Kidney (tissue), 14 donors: Measurements from ENCODE around the gene MRPL22. TPM values are rescaled to one million over a fixed set of nuclear protein-coding genes. Genes with fewer than 3 reads are reported as not detected.
"Not testable (repeated sequence)": the region's sequence is repeated elsewhere in the genome, so short reads cannot be mapped to it uniquely, and the experiment has no call there.

Experiments
- DNase-seq, 5 donors: peaks; one replicate each; pipeline ENCODE4 v3.0.0-alpha.2; 2013 to 2020
- FAIRE-seq: peaks from 2 replicates; lab custom pipeline; 2012; peaks lifted over from hg19 to GRCh38; lab: Jason Lieb, UNC
- H3K27ac ChIP-seq, 2 donors: one replicate each; pipeline ENCODE4 v1.7.0; 2013; ENCODE audit warnings: low read depth in 2 of 2, low read length in 2 of 2, inconsistent platforms in 1 of 2
- H3K27me3 ChIP-seq: one replicate; pipeline ENCODE4 v1.7.1; 2013; ENCODE audit warnings: low read length, inconsistent platforms; ENCODE audit not compliant: control insufficient read depth, insufficient read depth
- H3K36me3 ChIP-seq, 3 donors: one replicate each; pipeline versions ENCODE4 v1.7.0 to v1.7.1; 2013; ENCODE audit warnings: low read length in 3 of 3, control low read depth in 1 of 3, inconsistent platforms in 1 of 3; ENCODE audit not compliant: insufficient read depth in 3 of 3, control insufficient read depth in 2 of 3
- H3K4me1 ChIP-seq, 3 donors: one replicate each; pipeline versions ENCODE4 v1.7.0 to v1.7.1; 2013; ENCODE audit warnings: low read length in 3 of 3, inconsistent platforms in 1 of 3, low read depth in 1 of 3; ENCODE audit not compliant: control insufficient read depth in 2 of 3, insufficient read depth in 2 of 3
- H3K4me3 ChIP-seq, 3 donors: one replicate each; pipeline versions ENCODE4 v1.7.0 to v1.8.1; 2013; ENCODE audit warnings: low read length in 3 of 3, control low read depth in 1 of 3, inconsistent platforms in 1 of 3
- H3K9ac ChIP-seq, 3 donors: one replicate each; pipeline versions ENCODE4 v1.7.0 to v1.7.1; 2013; ENCODE audit warnings: low read length in 3 of 3, control low read depth in 1 of 3, inconsistent platforms in 1 of 3
- H3K9me3 ChIP-seq, 3 donors: one replicate each; pipeline versions ENCODE4 v1.7.0 to v1.7.1; 2013; ENCODE audit warnings: low read length in 3 of 3, control low read depth in 1 of 3, inconsistent platforms in 1 of 3; ENCODE audit not compliant: control insufficient read depth in 2 of 3, insufficient read depth in 1 of 3
- intact Hi-C: fragments of 100-400 bp; cut with DNase I; formaldehyde crosslinking; loops from one replicate; pipeline ENCODE4 v1.11.1; 2022
- polyA plus RNA-seq: library from polyadenylated mRNA; stranded (reverse); fragments of 350-450 nt; fragmentation: Illumina TruSeq; extraction: RNeasy Lipid Tissue Mini Kit (QIAGEN cat#74804); gene quantifications from one replicate; pipeline ENCODE4 v1.2.3, GENCODE V29; 2014; ENCODE audit warnings: low read depth, low replicate concordance; ENCODE audit not compliant: insufficient read depth
- total RNA-seq: library from RNA; stranded (reverse); fragmentation: NEBNext Ultra II Directional; extraction: Animal tissue kit (Norgen Biotek cat#: 25700); gene quantifications from one replicate; pipeline ENCODE4 v1.2.1, GENCODE V29; 2021
- TF ChIP-seq, protein P1 (sequence below): IDR thresholded peaks from 3 replicates; pipeline ENCODE4 v1.5.1; 2012; ENCODE audit warnings: mild to moderate bottlenecking, moderate library complexity, borderline replicate concordance; ENCODE audit not compliant: insufficient read depth; ENCODE audit errors: extremely low read depth
- donor health status: control.
- donor health status: control.
- donor health status: control.
- donor health status: control.
- donor health status: control.
- donor health status: DM: yes; HTN: yes; CAD: no.
- donor health status: Normal renal cell carcinoma (clear cell type).

MRPL22 gene
- total and polyA plus RNA-seq, 2 donors from 2014 or later = 40.8 to 72.7 TPM

GRCh38 chr5:154901276-154901675, 39.6 kb upstream of the MRPL22 start:
- no peak overlapping the region for H3K27ac ChIP-seq
- no peaks in the 10 kb centered on the region for H3K27me3 ChIP-seq
- TF ChIP-seq, protein P1, sequence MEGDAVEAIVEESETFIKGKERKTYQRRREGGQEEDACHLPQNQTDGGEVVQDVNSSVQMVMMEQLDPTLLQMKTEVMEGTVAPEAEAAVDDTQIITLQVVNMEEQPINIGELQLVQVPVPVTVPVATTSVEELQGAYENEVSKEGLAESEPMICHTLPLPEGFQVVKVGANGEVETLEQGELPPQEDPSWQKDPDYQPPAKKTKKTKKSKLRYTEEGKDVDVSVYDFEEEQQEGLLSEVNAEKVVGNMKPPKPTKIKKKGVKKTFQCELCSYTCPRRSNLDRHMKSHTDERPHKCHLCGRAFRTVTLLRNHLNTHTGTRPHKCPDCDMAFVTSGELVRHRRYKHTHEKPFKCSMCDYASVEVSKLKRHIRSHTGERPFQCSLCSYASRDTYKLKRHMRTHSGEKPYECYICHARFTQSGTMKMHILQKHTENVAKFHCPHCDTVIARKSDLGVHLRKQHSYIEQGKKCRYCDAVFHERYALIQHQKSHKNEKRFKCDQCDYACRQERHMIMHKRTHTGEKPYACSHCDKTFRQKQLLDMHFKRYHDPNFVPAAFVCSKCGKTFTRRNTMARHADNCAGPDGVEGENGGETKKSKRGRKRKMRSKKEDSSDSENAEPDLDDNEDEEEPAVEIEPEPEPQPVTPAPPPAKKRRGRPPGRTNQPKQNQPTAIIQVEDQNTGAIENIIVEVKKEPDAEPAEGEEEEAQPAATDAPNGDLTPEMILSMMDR = no peak
- H3K36me3 ChIP-seq = peaks cover 5 to 44% (median 28%) of the 10 kb centered on the region in 3 donors
- no peak overlapping the region for H3K9ac ChIP-seq
- no peak overlapping the region for H3K4me3 ChIP-seq
- no peaks in the 10 kb centered on the region for H3K9me3 ChIP-seq
- no peak for DNase-seq
- no peak for FAIRE-seq
- intact Hi-C loops = no loop called here
- H3K4me1 ChIP-seq = no peaks in the 10 kb centered on the region

- TF ChIP-seq, protein P1 = no peak
- H3K27ac ChIP-seq = no peak overlapping the region
- H3K4me1 ChIP-seq = no peaks in the 10 kb centered on the region
- no peaks in the 10 kb centered on the region for H3K27me3 ChIP-seq
- no peaks in the 10 kb centered on the region for H3K9me3 ChIP-seq
- FAIRE-seq (no peak), DNase-seq (no peak)
- peaks cover 5 to 47% (median 31%) of the 10 kb centered on the region in 3 donors for H3K36me3 ChIP-seq
- H3K4me3 ChIP-seq = no peak overlapping the region
- H3K9ac ChIP-seq = no peak overlapping the region
- intact Hi-C loops = no loop called here
Measured at GRCh38 chr5:154901913-154902312, 39.0 kb upstream of the MRPL22 start.

DNA sequence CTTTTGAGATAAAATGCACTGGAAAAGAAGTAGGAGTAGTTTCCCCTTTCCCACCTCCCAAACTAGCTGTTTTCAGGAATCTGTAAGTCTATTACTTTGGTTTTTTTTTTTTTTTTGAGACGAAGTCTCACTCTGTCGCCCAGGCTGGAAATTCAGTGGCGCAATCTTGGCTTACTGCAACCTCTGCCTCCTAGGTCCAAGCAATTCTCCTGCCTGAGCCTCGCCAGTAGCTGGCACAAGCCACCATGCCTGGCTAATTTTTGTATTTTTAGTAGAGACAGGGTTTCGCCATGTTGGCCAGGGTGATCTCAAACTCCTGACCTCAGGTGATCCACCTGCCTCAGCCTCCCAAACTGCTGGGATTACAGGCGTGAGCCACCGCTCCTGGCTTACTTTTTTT, 35.3 kb upstream of the MRPL22 start:
- H3K36me3 ChIP-seq = peaks cover 9 to 31% (median 27%) of the 10 kb centered on the region in 3 donors
- H3K27ac ChIP-seq, DNase-seq, H3K4me3 ChIP-seq, H3K9ac ChIP-seq, FAIRE-seq, H3K4me1 ChIP-seq, H3K9me3 ChIP-seq, intact Hi-C loops, H3K27me3 ChIP-seq: not testable (repeated sequence)

DNA sequence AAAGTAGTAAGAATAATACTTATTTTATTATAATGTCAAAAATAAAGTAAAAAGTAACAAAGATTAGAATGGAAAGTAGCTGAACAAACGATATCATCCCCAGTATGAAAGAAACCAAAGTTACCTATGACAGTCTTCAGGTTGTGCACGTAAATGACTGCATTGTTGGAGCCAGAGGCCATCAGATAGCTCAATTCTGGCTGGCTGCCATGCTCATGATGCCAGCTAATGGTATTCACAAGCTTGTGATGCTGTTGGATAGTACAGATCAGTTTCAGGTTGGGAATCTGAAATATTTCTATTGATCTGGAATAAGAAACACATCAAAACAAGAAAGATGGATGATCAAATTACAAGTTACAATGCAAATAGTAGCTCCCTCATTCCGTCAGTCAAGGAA, 24.0 kb upstream of the MRPL22 start:
- no peaks in the 10 kb centered on the region for H3K9me3 ChIP-seq
- no peak overlapping the region for H3K27ac ChIP-seq
- H3K4me1 ChIP-seq = no peaks in the 10 kb centered on the region
- no peak overlapping the region for H3K9ac ChIP-seq
- peaks cover 2 to 37% (median 16%) of the 10 kb centered on the region in 3 donors for H3K36me3 ChIP-seq
- H3K4me3 ChIP-seq = no peak overlapping the region
- TF ChIP-seq, protein P1 = no peak
- intact Hi-C loops = no loop called here
- FAIRE-seq (no peak), DNase-seq (no peak)
- H3K27me3 ChIP-seq = no peaks in the 10 kb centered on the region
